GM12878 (cell line): ENCODE results near the gene PABPC1L. TPM values are rescaled to one million over a fixed set of nuclear protein-coding genes. Genes with fewer than 3 reads are reported as not detected.

Experiments
- ATAC-seq: fragments of 200-7000 bp; cut with Tn5 transposase; 3 replicates; pipeline ENCODE4 v1.9.1; 2020; ENCODE audit warnings: mild to moderate bottlenecking, moderate library complexity
- BruUV-seq: library from RNA; stranded (reverse); fragments of 400-500 nt; replicated peaks from 2 replicates; lab custom pipeline; 2021; lab: Mats Ljungman, UMichigan
- CTCF ChIA-PET: fragments of 300-600 bp; sonication (Branson Sonifier 250); formaldehyde crosslinking; extraction: SDS; loops from one replicate; lab custom pipeline; 2021; ENCODE audit warnings: inconsistent platforms; lab: Yijun Ruan, JAX
- POLR2A ChIA-PET: fragments of 350-600 bp; formaldehyde crosslinking; extraction: SDS; loops from one replicate; lab custom pipeline; 2021; ENCODE audit warnings: inconsistent platforms; lab: Charles Lee
- RAD21 ChIA-PET: fragments of 300-600 bp; sonication (Branson Sonifier 250); formaldehyde crosslinking; loops from one replicate; lab custom pipeline; 2023; ENCODE audit warnings: antibody characterized with exemption; ENCODE audit not compliant: unreplicated experiment; lab: Charles Lee
- SMC1A ChIA-PET: fragments of 300-600 bp; sonication (Branson Sonifier 250); formaldehyde crosslinking; loops from one replicate; lab custom pipeline; 2023; ENCODE audit not compliant: unreplicated experiment, uncharacterized antibody; lab: Charles Lee
- DNase-seq: peaks from one replicate; pipeline ENCODE4 v3.0.0-alpha.2; 2011; ENCODE audit warnings: low read depth, low spot score
- FAIRE-seq: peaks from 3 replicates; lab custom pipeline; 2011; peaks lifted over from hg19 to GRCh38; lab: Jason Lieb, UNC
- H2AFZ ChIP-seq: 2 replicates; pipeline ENCODE4 v1.6.0; 2011; ENCODE audit warnings: low read depth, low read length, control low read depth; ENCODE audit not compliant: control insufficient read depth
- H3K27ac ChIP-seq: 2 replicates; pipeline ENCODE4 v1.5.1; 2011; ENCODE audit warnings: control low read depth; ENCODE audit not compliant: control insufficient read depth, insufficient read depth
- H3K27me3 ChIP-seq, 2 experiments: replicated peaks in 1 of 2; 2 replicates each; pipeline versions ENCODE4 v1.6.0 to v1.6.1; 2011; ENCODE audit warnings: low read length in 1 of 2; ENCODE audit not compliant: control insufficient read depth in 2 of 2, insufficient read depth in 2 of 2
- H3K36me3 ChIP-seq, 2 experiments: 2 replicates each; pipeline ENCODE4 v1.5.1; 2011; ENCODE audit warnings: low read length in 1 of 2; ENCODE audit not compliant: control insufficient read depth in 2 of 2, insufficient read depth in 2 of 2
- H3K4me1 ChIP-seq: 2 replicates; pipeline ENCODE4 v1.6.1; 2011; ENCODE audit warnings: mild to moderate bottlenecking, low read length, moderate library complexity, mixed read lengths; ENCODE audit not compliant: control insufficient read depth, insufficient read depth
- H3K4me2 ChIP-seq: 2 replicates; pipeline ENCODE4 v1.6.0; 2011; ENCODE audit warnings: control low read depth; ENCODE audit not compliant: control insufficient read depth, insufficient read depth
- H3K4me3 ChIP-seq: fragments of 200-600 bp; sonication (generic); 2 replicates; pipeline ENCODE4 v1.5.1; 2016
- H3K79me2 ChIP-seq: 2 replicates; pipeline ENCODE4 v1.6.0; 2011; ENCODE audit warnings: low read length; ENCODE audit not compliant: control insufficient read depth, insufficient read depth
- H3K9ac ChIP-seq: 2 replicates; pipeline ENCODE4 v1.8.0; 2011; ENCODE audit warnings: low read length, control low read depth, mixed read lengths; ENCODE audit not compliant: control insufficient read depth, insufficient read depth
- H3K9me3 ChIP-seq: replicated peaks from 3 replicates; pipeline ENCODE4 v1.5.1; 2011; ENCODE audit warnings: mild to moderate bottlenecking, low read length; ENCODE audit not compliant: control insufficient read depth, insufficient read depth
- H4K20me1 ChIP-seq: 2 replicates; pipeline ENCODE4 v1.6.0; 2011; ENCODE audit not compliant: control insufficient read depth, insufficient read depth
- SMARCA5 ChIP-seq: fragments of 450-650 bp; IDR thresholded peaks from 2 replicates; pipeline ENCODE4 v1.6.1; 2017; ENCODE audit warnings: mild to moderate bottlenecking
- ZNF622 ChIP-seq: fragments of 450-650 bp; IDR thresholded peaks from 2 replicates; pipeline ENCODE4 v1.6.1; 2017; ENCODE audit warnings: mild to moderate bottlenecking, inconsistent platforms
- WGBS: methylation state at CpG from one replicate; pipeline ENCODE4 v1.1.6; 2016; ENCODE audit warnings: low lambda C conversion rate; ENCODE audit not compliant: insufficient replicate concordance, insufficient coverage; ENCODE audit errors: missing lambda C conversion rate; 5-methylcytosine and 5-hydroxymethylcytosine counted together
- in situ Hi-C: fragments of 300-500 bp; cut with MboI; formaldehyde crosslinking; loops from 9 replicates; pipeline ENCODE4 v1.14.3; 2018; ENCODE audit warnings: mixed read lengths
- intact Hi-C: fragments of 100-400 bp; cut with micrococcal nuclease; formaldehyde crosslinking; loops from one replicate; pipeline ENCODE4 v1.14.2; 2022; ENCODE audit not compliant: unreplicated experiment
- polyA plus RNA-seq, 11 experiments: library from polyadenylated mRNA; depleted of rRNA in 4 of 11; unstranded in 6 of 11; stranded (reverse) in 5 of 11; fragments of >200 nt; fragmentation: Nextera tagmentation in 4 of 11; fragmentation: Illumina TruSeq in 1 of 11; extraction: Ambion mirVana in 4 of 11; extraction: Trizol in 1 of 11; gene quantifications; 1 replicate in 1 of 11; 2 replicates in 10 of 11; pipeline versions ENCODE4 v1.2.1 to v1.2.3, GENCODE V29; 2011 to 2016; ENCODE audit warnings: inconsistent platforms in 2 of 11, missing spikeins in 2 of 11, low read depth in 1 of 11
- total RNA-seq, 4 experiments: library from RNA; depleted of rRNA in 3 of 4; stranded (reverse); fragments of >200 nt in 3 of 4; fragmentation: Illumina TruSeq in 1 of 4; extraction: Trizol in 1 of 4; gene quantifications; 2 replicates each; pipeline versions ENCODE4 v1.2.1 to v1.2.3, GENCODE V29; 2013 to 2021
- TF ChIP-seq, protein P1 (sequence below): fragments of 150-350 bp; IDR thresholded peaks from 2 replicates; pipeline ENCODE4 v1.6.1; 2016; ENCODE audit warnings: low read depth, low read length
- TF ChIP-seq, protein P2 (sequence below): fragments of 450-650 bp; formaldehyde crosslinking; IDR thresholded peaks from 2 replicates; pipeline ENCODE4 v1.4.0; 2022; ENCODE audit warnings: mild to moderate bottlenecking, moderate library complexity

PABPC1L gene
- total and polyA plus RNA-seq, 10 of the 15 experiments (the other 5 are each of a cell fraction or from before 2014, with no cell fraction given): 6.1 to 66.8 (median 11.9) TPM

DNA sequence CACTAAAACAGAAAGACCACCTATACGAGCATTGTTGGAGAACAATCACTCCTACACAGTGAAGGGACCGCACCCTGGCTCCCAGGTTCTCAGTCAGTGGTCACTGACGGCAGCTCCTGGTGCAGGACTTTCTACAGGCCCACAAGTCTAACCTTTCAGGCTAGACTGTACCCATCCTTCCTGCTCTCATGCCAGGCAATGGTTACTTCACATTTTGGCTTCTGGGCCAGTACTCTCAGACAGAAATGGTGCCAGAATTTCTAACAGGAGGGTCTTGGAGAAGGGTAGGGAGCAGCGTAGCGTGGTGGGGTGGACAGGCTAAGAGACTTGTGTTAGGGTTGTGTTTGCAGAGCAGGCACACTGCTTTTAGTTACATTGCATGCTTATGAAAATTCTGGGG lies 38.2 kb downstream of the PABPC1L start:
- H3K9ac ChIP-seq: no peak overlapping the region
- H3K4me3 ChIP-seq: no peak overlapping the region
- H3K4me2 ChIP-seq: no peak overlapping the region
- ChIA-PET CTCF (interaction anchor here (0.8 to 2.0 kb wide), 6 partner anchors 9 to 148 kb away, joined by 3 to 10 read pairs (median 4); no protein-coding TSS in a partner anchor), RAD21 (no interaction called here)
- BruUV-seq: no TSS peak
- intact Hi-C loops: no loop called here
- H3K9me3 ChIP-seq: no peaks in the 10 kb centered on the region
- H2AFZ ChIP-seq: no peak overlapping the region
- TF ChIP-seq, protein P1, sequence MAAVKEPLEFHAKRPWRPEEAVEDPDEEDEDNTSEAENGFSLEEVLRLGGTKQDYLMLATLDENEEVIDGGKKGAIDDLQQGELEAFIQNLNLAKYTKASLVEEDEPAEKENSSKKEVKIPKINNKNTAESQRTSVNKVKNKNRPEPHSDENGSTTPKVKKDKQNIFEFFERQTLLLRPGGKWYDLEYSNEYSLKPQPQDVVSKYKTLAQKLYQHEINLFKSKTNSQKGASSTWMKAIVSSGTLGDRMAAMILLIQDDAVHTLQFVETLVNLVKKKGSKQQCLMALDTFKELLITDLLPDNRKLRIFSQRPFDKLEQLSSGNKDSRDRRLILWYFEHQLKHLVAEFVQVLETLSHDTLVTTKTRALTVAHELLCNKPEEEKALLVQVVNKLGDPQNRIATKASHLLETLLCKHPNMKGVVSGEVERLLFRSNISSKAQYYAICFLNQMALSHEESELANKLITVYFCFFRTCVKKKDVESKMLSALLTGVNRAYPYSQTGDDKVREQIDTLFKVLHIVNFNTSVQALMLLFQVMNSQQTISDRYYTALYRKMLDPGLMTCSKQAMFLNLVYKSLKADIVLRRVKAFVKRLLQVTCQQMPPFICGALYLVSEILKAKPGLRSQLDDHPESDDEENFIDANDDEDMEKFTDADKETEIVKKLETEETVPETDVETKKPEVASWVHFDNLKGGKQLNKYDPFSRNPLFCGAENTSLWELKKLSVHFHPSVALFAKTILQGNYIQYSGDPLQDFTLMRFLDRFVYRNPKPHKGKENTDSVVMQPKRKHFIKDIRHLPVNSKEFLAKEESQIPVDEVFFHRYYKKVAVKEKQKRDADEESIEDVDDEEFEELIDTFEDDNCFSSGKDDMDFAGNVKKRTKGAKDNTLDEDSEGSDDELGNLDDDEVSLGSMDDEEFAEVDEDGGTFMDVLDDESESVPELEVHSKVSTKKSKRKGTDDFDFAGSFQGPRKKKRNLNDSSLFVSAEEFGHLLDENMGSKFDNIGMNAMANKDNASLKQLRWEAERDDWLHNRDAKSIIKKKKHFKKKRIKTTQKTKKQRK: no peak
- no peak for TF ChIP-seq SMARCA5
- TF ChIP-seq, protein P2, sequence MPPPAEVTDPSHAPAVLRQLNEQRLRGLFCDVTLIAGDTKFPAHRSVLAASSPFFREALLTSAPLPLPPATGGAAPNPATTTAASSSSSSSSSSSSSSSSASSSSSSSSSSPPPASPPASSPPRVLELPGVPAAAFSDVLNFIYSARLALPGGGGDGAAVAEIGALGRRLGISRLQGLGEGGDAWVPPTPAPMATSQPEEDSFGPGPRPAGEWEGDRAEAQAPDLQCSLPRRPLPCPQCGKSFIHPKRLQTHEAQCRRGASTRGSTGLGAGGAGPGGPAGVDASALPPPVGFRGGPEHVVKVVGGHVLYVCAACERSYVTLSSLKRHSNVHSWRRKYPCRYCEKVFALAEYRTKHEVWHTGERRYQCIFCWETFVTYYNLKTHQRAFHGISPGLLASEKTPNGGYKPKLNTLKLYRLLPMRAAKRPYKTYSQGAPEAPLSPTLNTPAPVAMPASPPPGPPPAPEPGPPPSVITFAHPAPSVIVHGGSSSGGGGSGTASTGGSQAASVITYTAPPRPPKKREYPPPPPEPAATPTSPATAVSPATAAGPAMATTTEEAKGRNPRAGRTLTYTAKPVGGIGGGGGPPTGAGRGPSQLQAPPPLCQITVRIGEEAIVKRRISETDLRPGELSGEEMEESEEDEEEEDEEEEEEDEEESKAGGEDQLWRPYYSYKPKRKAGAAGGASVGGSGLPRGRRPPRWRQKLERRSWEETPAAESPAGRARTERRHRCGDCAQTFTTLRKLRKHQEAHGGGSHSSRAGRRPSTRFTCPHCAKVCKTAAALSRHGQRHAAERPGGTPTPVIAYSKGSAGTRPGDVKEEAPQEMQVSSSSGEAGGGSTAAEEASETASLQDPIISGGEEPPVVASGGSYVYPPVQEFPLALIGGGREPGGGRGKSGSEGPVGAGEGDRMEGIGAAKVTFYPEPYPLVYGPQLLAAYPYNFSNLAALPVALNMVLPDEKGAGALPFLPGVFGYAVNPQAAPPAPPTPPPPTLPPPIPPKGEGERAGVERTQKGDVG: no peak
- TF ChIP-seq ZNF622: no peak
- TF ChIP-seq, all 136 proteins: peak for 0
- POLR2A ChIA-PET: no interaction called here
- no peak for FAIRE-seq
- H3K4me1 ChIP-seq: no peaks in the 10 kb centered on the region
- in situ Hi-C loops: no loop called here
- no peaks in the 10 kb centered on the region; the same call in 1 of the 2 replicates for H4K20me1 ChIP-seq
- peaks cover 18 to 60% of the 10 kb centered on the region in 2 experiments for H3K36me3 ChIP-seq
- SMC1A ChIA-PET: interaction anchor here (1.2 to 2.4 kb wide), 4 partner anchors 9 to 64 kb away, joined by 4 to 12 read pairs (median 6); partner anchors contain the start of gene TOMM34
- H3K79me2 ChIP-seq: no peaks in the 10 kb centered on the region
- no peaks in the 10 kb centered on the region for H3K27me3 ChIP-seq
- H3K27ac ChIP-seq: no peak overlapping the region
- 90% methylated on average over 5 of the region's 5 CpGs for WGBS
- ATAC-seq: no peak
- no peak for DNase-seq
